GM19397 (cell line): ENCODE measurements around the gene KRTAP5-2.
"Not testable (repeated sequence)": the region's sequence is repeated elsewhere in the genome, so short reads cannot be mapped to it uniquely, and the experiment has no call there.

Experiments
- ATAC-seq: cut with Tn5 transposase; IDR thresholded peaks from one replicate; pipeline ENCODE4 v1.9.1; 2021; ENCODE audit warnings: mild to moderate bottlenecking, moderate library complexity; ENCODE audit not compliant: unreplicated experiment

The KRTAP5-2 gene

DNA sequence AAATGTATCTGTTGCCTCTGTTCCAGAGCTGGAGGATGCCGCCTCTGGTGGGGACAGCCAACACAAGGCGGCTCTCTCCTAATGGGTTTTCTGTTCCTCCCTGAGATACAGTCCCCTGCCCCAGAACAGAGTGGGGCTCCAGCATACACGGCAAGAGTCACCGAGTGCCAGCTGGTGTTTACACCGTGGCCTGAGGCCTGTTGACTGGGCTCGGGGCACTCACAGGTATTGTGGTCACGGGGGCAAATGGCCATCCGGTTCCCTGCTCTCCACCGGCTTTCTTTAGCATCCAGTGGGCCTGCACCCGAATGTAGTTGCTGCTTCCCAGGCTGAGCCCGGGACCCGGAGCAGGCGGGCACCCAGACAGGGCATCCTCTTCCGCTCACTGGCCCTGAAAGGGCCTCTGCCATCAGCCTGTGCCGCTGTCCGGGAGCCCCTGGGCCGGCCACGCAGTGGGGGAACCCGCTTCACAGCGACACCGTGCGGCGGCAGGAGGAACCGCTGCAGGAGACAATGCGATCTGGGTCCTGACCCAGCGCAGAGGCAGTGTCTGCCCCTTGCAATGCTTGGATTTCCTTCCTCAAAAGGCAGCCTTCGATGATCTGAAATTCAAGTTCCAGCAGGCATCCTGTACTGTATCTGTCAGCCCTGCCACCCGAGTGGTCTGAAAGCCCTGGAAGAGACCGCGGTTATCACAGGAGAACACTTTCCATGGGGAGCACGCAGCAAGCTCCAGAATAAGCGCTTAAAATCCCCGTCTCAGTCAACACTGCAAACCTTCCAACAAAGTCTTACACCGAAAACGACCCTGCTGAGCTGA is 30.6 kb upstream of the KRTAP5-2 start:
- ATAC-seq, result no peak

DNA sequence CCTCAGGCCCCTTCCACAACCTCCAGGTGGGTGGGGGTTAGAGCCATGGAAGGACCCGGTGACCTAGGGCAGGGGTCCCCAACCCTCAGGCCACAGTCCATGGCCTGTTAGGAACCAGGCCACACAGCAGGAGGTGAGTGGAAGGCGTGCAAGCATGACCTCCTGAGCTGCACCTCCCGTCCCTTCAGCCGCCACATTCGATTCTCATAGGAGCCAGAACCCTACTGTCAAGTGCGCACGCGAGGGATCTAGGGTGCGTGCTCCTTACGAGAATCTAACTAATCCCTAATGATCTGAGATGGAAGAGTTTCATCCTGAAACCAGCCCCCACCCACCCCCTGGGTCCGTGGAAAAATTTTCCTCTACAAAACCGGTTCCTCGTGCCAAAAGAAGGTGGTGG is 27.4 kb upstream of the KRTAP5-2 start:
- ATAC-seq, result no peak

GRCh38 chr11:1624621-1625020 is 26.5 kb upstream of the KRTAP5-2 start:
- no peak for ATAC-seq

GRCh38 chr11:1623716-1624115 is 25.6 kb upstream of the KRTAP5-2 start:
- ATAC-seq, result no peak

GRCh38 chr11:1622086-1622485 is 24.0 kb upstream of the KRTAP5-2 start, which contains the start of gene KRTAP5-4:
TSS of gene KRTAP5-4 (minus strand) at chr11:1622138. CDS start at chr11:1622093, 45 bp downstream.
- ATAC-seq, result no peak

DNA sequence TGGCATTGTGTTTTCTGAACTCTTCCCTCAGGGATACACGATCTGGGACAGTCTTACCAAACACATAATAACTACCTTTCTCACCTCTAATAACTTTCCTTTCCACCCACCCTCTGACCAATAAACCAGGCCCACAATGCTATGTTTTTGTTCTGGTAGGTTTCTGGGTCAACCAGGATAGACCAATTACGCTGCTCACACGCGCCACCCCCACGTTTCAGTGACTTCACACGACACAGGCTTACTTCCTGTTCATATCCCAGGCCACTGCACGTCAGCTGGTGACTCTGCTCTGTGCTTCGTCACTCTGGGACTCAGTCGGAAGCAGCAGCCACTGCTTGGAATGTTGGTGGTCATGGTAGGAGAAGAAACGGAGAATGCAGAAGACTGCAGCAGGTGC is 21.4 kb upstream of the KRTAP5-2 start:
- ATAC-seq, result no peak

GRCh38 chr11:1618231-1618630 is 20.1 kb upstream of the KRTAP5-2 start:
- ATAC-seq, result no peak

DNA sequence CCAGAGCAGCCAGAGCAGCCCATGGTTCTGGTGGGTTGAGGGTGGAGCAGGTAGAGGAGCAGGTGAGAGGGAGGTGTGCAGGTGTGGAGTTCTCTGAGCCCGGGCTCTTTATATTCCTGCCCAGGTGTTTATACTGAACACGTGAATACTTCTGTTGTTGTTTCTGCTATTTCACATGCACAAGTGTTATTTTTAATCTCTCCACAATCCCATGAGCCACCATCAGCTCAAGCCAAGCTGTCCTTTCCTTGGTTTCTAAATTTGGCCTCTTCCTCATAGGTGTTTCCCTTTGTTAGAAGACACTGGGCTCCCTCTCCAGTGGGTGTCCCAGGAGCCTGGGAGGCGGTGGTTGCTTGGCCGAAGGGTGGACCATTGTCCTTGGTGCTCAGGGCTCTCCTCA is 10.3 kb upstream of the KRTAP5-2 start, which contains the start of gene KRTAP5-3:
TSS of gene KRTAP5-3 (minus strand) at position 101 of the 400 bp plus-strand sequence. CDS start at position 23, 78 bp downstream.
- no peak for ATAC-seq

- ATAC-seq, result not testable (repeated sequence)
These were observed 9.8 kb upstream of the KRTAP5-2 start for GRCh38 chr11:1607901-1608300.

DNA sequence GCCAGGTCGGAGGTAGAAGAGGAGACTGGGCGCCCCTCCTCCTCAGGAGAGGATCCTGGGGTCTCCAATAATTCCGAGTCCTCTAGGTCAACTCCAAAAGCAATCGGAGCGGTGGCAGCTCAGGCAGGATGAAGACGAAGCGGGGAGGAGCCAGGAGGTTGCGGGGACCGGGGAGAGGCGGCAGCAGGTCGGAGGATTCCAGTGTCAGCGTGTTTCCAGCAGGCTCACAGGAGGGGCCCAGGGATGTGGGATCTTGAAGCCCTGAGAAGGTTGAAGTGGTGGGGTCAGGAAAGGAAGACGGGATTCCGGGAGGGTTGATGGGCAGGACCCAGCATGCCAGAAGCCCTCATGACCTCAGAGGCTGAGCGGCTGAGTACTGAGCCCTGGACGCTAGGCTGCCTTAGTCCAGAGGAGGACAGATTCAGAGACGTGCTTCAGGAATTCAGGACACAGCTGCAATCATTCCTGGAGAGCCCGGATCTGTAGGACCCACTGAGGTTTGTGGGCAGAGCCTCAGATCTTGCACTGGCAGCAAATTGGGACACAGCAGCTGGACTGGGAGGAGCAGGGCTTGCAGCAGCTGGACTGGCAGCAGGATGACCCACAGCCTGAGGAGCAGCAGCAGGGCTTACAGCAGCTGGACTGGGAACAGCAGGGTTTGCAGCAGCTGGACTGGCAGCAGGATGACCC is 9.2 kb upstream of the KRTAP5-2 start:
- ATAC-seq, result not testable (repeated sequence)

- ATAC-seq, result peak; percentile 87
These were observed 7.8 kb upstream of the KRTAP5-2 start for GRCh38 chr11:1605923-1606322.

DNA sequence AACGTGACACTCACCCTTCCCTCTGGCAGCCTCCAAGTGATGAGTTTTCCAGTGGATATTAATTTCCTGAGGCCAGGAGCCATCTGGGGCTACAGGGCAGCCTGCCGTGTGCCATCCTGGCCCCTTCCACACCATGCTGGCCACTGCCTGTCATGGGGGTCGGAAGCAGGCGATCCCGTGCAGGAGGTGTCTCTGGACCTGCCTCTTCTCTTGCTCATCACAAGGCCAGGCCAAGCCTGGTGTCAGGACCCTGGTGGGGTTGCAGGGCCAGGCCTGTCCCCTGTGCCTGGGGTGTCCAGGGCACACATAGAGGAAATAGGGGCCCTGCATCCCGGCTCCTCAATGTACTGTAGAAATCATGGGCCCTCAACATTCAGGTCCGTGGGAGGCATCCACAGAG is 6.6 kb upstream of the KRTAP5-2 start:
- ATAC-seq, result no peak

- ATAC-seq, result no peak
These were observed 6.1 kb upstream of the KRTAP5-2 start for GRCh38 chr11:1604181-1604580.

DNA sequence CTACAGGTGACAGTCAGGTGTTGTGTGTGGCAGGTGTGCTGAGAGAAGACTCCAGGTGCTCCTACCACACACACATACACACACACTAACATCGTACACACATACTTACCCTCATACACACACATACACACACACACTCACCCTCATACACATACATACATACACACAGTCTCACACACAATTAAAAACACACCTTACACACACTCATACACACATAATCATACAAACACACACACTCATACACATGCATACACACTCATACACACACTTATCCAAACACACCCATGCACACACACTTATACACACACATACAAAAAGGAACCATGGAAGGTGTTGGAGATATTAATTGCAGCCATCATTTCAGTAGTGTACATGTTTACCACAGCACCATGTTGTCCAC is 5.5 kb upstream of the KRTAP5-2 start:
- no peak for ATAC-seq

DNA sequence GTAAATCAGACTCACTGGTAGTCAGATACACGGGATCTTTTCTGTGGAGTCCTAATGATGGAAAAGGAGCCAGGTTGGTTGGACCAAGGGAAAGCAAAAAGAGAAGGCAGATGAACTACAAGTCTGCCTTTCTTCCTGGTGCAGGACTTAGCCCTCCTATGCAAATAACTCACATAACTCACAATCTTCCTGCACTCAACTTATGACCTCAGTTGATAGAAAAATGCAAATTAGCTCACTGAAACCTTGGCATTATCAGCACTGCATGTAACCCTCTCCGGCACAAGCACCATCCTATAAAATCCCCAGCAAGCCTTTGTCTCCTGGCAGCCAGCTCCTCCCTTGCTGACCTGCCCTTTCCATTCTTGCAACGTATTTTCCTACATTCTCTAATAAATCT is 3.6 kb upstream of the KRTAP5-2 start:
- ATAC-seq, result not testable (repeated sequence)

GRCh38 chr11:1600626-1601025 is 2.5 kb upstream of the KRTAP5-2 start:
- ATAC-seq, result no peak

DNA sequence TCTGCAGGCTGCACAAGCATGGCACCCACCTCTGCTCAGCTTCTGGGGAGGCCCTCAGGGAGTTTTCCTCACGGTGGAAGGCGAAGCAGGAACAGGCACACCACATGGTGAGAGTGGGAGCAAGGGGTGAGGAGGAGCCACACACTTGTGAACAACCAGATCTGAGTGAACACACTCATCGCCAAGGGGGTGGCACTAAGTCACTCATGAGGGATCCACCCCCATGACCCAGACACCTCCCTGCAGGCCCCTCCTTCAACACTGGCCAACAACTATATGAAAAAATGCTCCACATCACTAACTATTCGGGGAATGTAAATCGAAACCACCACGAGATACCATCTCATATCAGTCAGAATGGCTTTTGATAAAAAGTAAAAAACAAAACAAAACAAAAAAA is 722 bp upstream of the KRTAP5-2 start:
- ATAC-seq, result no peak

GRCh38 chr11:1598406-1598805 is 312 bp upstream of the KRTAP5-2 start:
- not testable (repeated sequence) for ATAC-seq

- ATAC-seq, result no peak
These were observed 632 bp downstream of the KRTAP5-2 start for GRCh38 chr11:1597331-1597993.

DNA sequence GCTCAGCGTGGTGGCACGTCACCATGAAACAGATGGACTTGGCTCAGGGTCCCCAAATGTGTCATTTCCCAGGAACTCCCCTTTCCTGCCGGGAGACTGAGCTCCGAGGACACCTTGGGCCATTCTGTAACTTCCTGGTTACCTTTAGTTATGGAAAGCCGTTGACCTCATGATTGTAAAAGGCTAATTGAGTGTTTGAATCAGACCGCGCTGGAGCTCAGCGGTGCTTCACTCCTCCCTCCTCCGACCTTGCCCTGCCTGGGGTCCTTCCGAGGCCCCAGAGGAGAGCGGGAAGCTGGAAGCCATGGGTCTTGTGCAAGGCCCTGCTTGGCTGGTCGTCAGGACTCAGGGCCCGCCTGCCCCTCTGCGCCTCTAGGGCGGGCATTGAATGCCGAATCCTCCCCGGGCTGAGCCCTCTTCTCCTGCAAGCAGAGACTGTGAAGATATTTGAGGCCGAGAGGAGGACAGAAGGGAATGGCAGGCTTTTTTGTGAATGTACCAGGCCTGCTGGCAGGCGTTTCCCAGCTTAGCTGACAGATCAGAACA is 1.4 kb downstream of the KRTAP5-2 start:
- ATAC-seq, result not testable (repeated sequence)

GRCh38 chr11:1595994-1596575 is 2.0 kb downstream of the KRTAP5-2 start:
- not testable (repeated sequence) for ATAC-seq
